Right renal pelvis (tissue), 4 donors: ENCODE results near the gene NUAK2. TPM values are rescaled to one million over a fixed set of nuclear protein-coding genes. Genes with fewer than 3 reads are reported as not detected.
"Not testable (repeated sequence)": the region's sequence is repeated elsewhere in the genome, so short reads cannot be mapped to it uniquely, and the experiment has no call there.

Experiments
- DNase-seq, 4 donors: peaks; one replicate each; pipeline ENCODE4 v3.0.0-alpha.2; 2013; ENCODE audit warnings: low read depth in 4 of 4, low spot score in 3 of 4, missing footprints in 1 of 4
- polyA plus RNA-seq, 4 donors: library from polyadenylated mRNA; unstranded; fragments of 120-200 nt; gene quantifications; one replicate each; pipeline ENCODE4 v1.2.1, GENCODE V29; 2013; ENCODE audit not compliant: insufficient read length in 4 of 4

NUAK2 gene
- 10 to 100 TPM in 3 of 4 donors, 1 to 10 TPM in 1; 7.6 to 12.5 (median 11.1) TPM for polyA plus RNA-seq

- peak in 3 of 4 donors; percentile 76 to 83 (median 83) for DNase-seq
Measured at GRCh38 chr1:205321162-205321958, at the start of gene NUAK2. NUAK2 (minus strand) TSS chr1:205321745; CDS start chr1:205321628, 117 bp downstream.

DNA sequence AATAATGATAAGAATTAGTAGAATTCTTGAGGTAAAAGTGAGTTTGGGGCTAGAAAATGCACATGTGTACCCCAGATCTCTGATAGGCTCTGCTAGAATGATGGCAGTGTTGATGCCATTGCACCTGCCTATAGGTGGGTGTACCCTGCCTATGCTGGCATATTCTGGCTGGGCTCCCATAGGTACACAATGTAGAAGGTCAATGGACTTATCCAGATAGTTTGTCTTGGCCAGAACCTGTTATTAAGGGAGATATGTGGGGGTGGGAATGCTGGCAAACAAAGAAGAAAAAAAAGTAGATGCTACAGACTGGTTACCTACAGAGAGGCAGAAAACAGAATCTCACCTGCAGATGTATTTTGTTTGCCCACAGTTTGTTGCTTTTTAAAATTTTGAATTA is 49.2 kb upstream of the NUAK2 start:
- no peak for DNase-seq

DNA sequence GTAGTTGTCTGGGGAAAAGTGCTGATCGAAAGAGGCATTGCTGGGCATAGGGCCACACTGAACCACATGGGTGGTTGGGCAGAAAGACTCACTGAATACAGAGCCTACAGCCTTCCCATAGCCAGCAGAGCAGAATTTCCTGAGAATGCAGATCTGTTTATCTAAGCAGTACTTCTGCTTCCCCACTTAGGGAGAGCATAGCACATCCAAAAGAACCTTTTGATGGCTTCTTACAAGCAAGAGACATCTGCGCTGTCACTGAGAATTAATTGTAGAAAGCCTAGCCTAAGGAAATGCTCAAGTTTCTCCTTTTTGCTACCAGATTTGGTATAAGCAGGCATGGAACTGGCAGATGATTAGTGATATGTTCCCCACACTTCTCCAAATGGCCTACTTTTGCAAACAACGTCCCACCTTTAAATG is 48.2 kb upstream of the NUAK2 start:
- no peak for DNase-seq

GRCh38 chr1:205368478-205368877 is 46.9 kb upstream of the NUAK2 start:
- DNase-seq = no peak

- DNase-seq = no peak
Measured at GRCh38 chr1:205365945-205366463, 44.5 kb upstream of the NUAK2 start.

- not testable (repeated sequence) for DNase-seq
Measured at GRCh38 chr1:205365086-205365485, 43.5 kb upstream of the NUAK2 start.

- DNase-seq = no peak
Measured at GRCh38 chr1:205360891-205361290, 39.3 kb upstream of the NUAK2 start.

- DNase-seq = no peak
Measured at GRCh38 chr1:205359771-205360565, 38.4 kb upstream of the NUAK2 start.

- no peak for DNase-seq
Measured at GRCh38 chr1:205358579-205358978, 37.0 kb upstream of the NUAK2 start.

DNA sequence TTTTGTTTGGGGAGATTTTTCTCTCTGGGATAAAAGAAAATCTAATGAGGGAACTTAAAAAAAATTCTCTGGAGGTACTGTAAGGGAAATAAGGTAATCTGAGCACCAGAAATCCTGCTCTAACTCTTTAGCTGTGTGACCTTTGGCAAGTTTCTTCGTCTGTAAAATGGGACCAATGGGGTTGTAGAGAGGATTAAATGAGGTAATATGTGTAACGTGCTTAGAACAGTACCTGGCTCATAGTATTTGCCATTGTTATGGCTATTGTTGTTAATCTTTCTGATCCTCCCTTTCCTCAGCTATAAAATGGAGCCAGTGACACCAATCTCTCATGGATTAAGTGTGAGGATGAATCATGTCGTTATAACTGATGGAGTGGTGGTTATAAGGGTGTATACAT is 36.0 kb upstream of the NUAK2 start:
- DNase-seq = no peak

GRCh38 chr1:205356440-205357139 is 35.0 kb upstream of the NUAK2 start, which contains the start of gene KLHDC8A:
KLHDC8A (minus strand) TSS chr1:205356922; CDS start chr1:205343604, 13,318 bp downstream.
- peak; percentile 45 to 67 (median 58) for DNase-seq

DNA sequence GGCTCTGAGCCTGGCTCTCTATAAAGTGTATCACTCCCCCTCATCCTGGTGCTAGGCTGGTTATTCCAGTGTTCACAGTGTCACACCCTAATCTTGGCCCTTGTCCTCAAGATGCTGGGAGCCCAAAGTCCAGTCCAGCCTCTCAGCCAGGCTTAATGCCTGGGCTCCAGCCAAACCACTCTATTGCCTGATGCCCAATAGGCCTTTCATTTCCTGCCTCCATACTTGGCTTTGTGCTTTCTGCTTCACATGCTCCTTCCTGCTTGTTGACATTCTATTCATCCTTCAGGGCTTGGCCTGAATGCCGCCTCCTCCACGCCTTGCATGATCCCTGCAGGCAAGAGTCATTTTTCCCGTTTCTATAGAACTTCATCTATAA is 33.5 kb upstream of the NUAK2 start:
- no peak for DNase-seq

- peak in 1 of 4 donors; percentile 50 for DNase-seq
Measured at GRCh38 chr1:205354259-205355074, 32.9 kb upstream of the NUAK2 start.

GRCh38 chr1:205353612-205354011 is 32.1 kb upstream of the NUAK2 start:
- no peak for DNase-seq

DNA sequence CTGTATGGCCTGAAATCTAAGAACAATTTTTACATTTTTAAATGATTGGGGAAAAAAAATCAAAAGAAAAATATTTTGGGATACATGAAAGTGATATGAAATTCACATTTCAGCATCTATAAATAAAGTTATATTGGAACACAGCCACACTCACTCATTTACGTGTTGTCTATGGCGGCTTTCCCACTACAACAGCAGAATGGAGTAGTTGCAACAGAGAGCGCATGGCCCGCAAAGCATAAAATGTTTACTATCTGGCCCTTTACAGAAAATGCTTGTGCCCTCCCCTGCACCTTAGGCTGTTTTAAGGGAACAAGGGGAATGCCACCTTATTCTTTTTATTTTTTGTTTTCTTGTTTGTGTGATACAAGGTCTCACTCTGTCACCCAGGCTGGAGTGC is 31.6 kb upstream of the NUAK2 start:
- DNase-seq = no peak

DNA sequence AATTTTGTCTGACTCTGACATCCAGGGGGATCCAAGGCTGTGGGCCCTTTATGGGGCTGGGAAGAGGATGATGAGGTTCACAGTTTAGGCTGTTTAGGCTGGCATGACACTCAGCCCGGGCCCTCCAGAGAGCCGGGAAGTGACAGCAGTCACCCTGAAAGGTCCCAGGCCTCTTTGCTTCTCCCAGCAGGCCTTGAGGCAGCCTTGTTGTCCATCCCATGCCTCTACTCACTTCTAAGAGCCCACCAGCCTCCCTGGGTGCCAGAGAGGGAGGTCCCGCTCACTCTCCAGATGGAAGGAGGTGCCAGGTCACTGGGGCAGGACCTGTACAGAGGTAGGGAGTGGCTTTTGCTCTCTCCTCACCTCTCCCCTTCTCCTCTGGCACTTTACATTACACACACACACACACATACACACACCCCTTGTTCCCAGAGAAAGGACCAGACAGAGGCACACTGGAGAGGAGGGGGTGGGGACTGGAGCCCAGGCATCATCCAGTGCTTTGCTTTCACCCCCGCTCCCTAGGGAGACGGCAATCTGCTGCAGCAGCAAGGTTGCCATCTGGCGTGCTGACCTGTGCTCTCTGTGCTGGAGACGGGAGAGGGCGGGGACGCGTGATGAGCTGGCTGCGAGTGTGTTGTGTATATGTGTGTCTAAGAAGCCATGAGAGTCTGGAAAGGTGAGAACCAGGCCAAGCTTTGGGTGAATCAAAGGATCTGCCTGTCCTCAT is 30.6 kb upstream of the NUAK2 start:
- DNase-seq = no peak

- no peak for DNase-seq
Measured at GRCh38 chr1:205350691-205351141, 29.2 kb upstream of the NUAK2 start.

- no peak for DNase-seq
Measured at GRCh38 chr1:205350124-205350523, 28.6 kb upstream of the NUAK2 start.
